Measurements from ENCODE around the gene PLEKHJ1. TPM values are rescaled to one million over a fixed set of nuclear protein-coding genes. Genes with fewer than 3 reads are reported as not detected.
A peak's percentile ranks its signal among the peaks of the same experiment; 100 is the strongest.

Gene PLEKHJ1
- total and polyA plus RNA-seq, 3 experiments from 2014 or later, result 96.6 to 120 (median 99.1) TPM

DNA sequence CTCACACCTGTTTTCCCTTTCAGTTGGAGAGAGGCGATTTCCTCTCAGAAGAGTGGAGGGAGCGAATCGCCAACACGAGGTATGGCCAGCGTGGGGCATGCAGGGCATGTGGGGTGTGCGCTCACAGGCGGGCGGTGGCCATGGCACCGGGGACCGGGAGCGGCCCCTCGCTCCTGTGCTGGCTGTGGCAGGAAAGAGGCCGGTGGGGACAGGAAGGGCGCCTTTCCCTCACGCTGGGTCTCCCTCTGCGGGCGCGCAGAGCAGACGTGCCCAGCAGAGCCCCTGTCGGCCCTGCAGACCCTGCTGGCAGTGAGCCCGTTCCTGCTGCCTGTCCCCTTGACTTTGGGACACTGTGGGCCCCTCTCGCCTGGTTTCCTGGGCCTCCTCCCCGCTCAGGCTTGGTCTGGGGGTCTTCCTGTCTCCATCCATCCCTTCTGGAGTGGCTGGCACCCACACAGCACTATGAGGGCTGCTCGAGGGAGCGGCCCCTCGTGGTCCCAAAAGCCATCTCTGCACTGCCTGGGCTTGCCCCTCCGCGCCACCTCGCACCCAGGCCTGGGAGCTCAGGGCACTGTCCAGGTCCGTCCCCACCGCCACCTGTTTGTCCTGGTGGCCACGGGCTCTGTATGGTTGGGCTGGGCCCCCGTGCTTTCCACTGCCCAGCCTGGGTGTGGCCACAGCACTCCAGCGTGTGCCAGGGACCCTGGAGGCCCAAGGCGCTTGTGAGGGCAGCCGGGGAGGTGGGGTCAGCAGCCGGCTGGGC is 36.1 kb downstream of the PLEKHJ1 start:
- Mint-ChIP-seq H3K36me3 (peaks cover 0 to 44% (median 5%) of the 10 kb centered on the region in 3 donors), H3K9me3 (no peaks in the 10 kb centered on the region), H3K27ac (no peak overlapping the region), H3K27me3 (no peaks in the 10 kb centered on the region), H3K4me3 (no peak overlapping the region), H3K4me1 (no peaks in the 10 kb centered on the region)
- H3K36me3 ChIP-seq (ENCODE audit: insufficient read depth, low read length), result peaks cover 3% of the 10 kb centered on the region
- ChIA-PET CTCF (interaction anchor here (0.6 kb wide), 1 partner anchor 309 kb away, joined by 3 read pairs; no protein-coding TSS in a partner anchor), POLR2A (no interaction called here)
- H3K4me3 ChIP-seq (ENCODE audit: low read length), result no peak overlapping the region
- no peaks in the 10 kb centered on the region for H3K9me3 ChIP-seq (ENCODE audit: low read length)
- H3K27ac ChIP-seq (ENCODE audit: low read depth, low read length), result no peak overlapping the region
- no peaks in the 10 kb centered on the region for H3K4me1 ChIP-seq (ENCODE audit: insufficient read depth, low read length)
- DNase-seq, result no peak
- H3K27me3 ChIP-seq (ENCODE audit: insufficient read depth, low read length, poor library complexity, severe bottlenecking), result no peaks in the 10 kb centered on the region

DNA sequence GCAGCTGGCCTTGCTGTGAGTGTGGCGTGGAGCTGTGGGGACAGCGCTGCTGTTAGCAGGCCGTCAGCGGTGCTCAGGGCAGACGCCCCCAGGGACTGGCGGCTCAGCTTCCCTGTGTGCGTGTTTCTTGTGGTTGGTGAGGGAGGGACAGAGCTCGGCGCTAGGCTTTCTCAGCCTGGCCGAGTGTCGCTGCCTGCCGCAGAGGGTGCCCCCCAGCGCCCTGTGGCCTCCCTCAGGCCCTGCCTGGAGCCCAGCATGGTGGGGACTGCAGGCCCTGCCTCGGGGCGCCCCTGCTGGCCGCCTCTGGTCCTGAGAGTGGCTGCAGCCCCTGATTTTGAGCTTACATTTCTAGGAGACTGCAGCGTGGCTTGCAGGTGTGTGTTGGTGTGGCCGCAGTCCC is 36.9 kb downstream of the PLEKHJ1 start:
- H3K27ac Mint-ChIP-seq, result peak overlapping the region in 3 of 8 donors; percentile 52 to 70 (median 66)
- Histone ChIP-seq H3K9me3 (ENCODE audit: low read length) (no peaks in the 10 kb centered on the region), H3K4me1 (ENCODE audit: insufficient read depth, low read length) (no peaks in the 10 kb centered on the region), H3K36me3 (ENCODE audit: insufficient read depth, low read length) (peaks cover 8% of the 10 kb centered on the region), H3K4me3 (ENCODE audit: low read length) (no peak overlapping the region), H3K27ac (ENCODE audit: low read depth, low read length) (no peak overlapping the region), H3K27me3 (ENCODE audit: insufficient read depth, low read length, poor library complexity, severe bottlenecking) (no peaks in the 10 kb centered on the region)
- no peaks in the 10 kb centered on the region for H3K4me1 Mint-ChIP-seq
- H3K36me3 Mint-ChIP-seq, result peaks cover 0 to 47% (median 5%) of the 10 kb centered on the region in 3 donors
- no peak for DNase-seq
- CTCF ChIA-PET, result no interaction called here
- H3K27me3 Mint-ChIP-seq, result no peaks in the 10 kb centered on the region
- POLR2A ChIA-PET, result no interaction called here
- no peak overlapping the region for H3K4me3 Mint-ChIP-seq
- no peaks in the 10 kb centered on the region for H3K9me3 Mint-ChIP-seq

DNA sequence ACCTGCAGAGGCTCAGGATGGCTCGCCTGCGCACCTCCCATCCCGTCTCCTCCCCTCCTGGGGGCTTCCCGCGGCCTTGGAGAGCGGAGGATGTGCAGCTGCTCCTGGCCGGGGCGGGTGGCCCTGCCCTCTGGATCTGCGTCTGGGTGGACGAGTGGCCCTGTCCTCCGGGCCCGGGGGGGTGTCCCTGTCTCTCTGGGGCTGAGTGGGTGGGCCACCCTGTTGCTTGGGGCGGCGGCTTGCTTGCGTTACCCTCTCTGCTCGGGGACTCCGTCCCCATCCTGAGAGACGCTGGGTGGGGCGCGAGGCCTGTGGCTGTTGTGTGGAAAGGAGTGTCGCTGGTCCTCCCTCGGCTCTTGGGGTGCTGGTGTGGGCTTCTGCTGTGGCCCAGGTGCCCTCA is 37.8 kb downstream of the PLEKHJ1 start:
- Histone ChIP-seq H3K27ac (ENCODE audit: low read depth, low read length) (no peak overlapping the region), H3K4me3 (ENCODE audit: low read length) (no peak overlapping the region), H3K4me1 (ENCODE audit: insufficient read depth, low read length) (no peaks in the 10 kb centered on the region), H3K9me3 (ENCODE audit: low read length) (no peaks in the 10 kb centered on the region), H3K27me3 (ENCODE audit: insufficient read depth, low read length, poor library complexity, severe bottlenecking) (no peaks in the 10 kb centered on the region), H3K36me3 (ENCODE audit: insufficient read depth, low read length) (peaks cover 8% of the 10 kb centered on the region)
- H3K27me3 Mint-ChIP-seq, result no peaks in the 10 kb centered on the region
- peaks cover 0 to 47% (median 4%) of the 10 kb centered on the region in 3 donors for H3K36me3 Mint-ChIP-seq
- no peak for DNase-seq
- H3K4me3 Mint-ChIP-seq, result no peak overlapping the region
- H3K9me3 Mint-ChIP-seq, result no peaks in the 10 kb centered on the region
- H3K4me1 Mint-ChIP-seq, result no peaks in the 10 kb centered on the region
- H3K27ac Mint-ChIP-seq, result peak overlapping the region in 1 of 8 donors; percentile 21
- CTCF ChIA-PET, result no interaction called here
- POLR2A ChIA-PET, result no interaction called here

DNA sequence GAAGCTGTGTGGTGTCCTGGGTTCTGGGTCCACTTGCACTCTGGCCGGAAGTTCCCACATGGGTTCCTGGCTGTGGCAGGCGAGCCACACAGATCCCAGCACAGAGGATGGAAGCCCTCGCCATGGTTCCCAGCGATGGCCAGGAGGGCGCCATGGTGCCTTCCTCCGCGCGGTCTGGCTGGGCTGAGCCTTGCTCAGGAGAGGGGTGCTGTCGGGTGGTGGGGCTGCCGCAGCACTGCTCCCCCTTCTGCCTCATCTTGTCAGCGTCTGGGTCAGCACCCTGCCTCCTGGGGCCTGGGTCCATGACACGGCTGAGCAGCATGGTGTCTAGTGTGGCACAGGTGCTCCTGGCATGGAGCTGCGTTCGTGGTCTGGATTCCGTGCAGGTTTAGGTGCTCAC is 38.9 kb downstream of the PLEKHJ1 start:
- H3K27ac Mint-ChIP-seq, result peak overlapping the region in 1 of 8 donors; percentile 85

DNA sequence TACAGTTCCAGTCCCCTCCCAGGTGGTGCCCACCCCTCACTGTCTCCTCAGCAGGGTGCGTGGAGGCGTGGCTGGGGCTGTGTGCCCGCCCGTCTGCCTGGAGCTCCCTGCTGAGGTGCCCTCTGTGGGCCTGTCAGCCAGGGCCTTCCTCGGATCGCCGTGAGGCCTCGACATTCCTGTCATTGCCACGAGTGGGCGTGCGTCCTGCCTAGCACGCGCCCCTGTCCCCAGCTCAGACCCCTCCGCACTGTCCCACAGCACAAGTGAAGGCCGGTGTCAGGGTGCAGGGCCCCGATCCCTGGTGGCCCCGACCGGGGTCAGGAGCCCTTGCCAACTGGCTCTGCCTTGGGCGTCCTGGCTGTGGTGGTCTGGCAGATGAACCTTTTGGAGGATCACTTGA is 40.2 kb downstream of the PLEKHJ1 start:
- Histone ChIP-seq H3K36me3 (ENCODE audit: insufficient read depth, low read length) (peaks cover 8% of the 10 kb centered on the region), H3K27ac (ENCODE audit: low read depth, low read length) (no peak overlapping the region), H3K4me3 (ENCODE audit: low read length) (no peak overlapping the region), H3K27me3 (ENCODE audit: insufficient read depth, low read length, poor library complexity, severe bottlenecking) (no peaks in the 10 kb centered on the region), H3K4me1 (ENCODE audit: insufficient read depth, low read length) (no peaks in the 10 kb centered on the region), H3K9me3 (ENCODE audit: low read length) (no peaks in the 10 kb centered on the region)
- POLR2A ChIA-PET, result no interaction called here
- Mint-ChIP-seq H3K4me3 (no peak overlapping the region), H3K36me3 (peaks cover 0 to 52% (median 4%) of the 10 kb centered on the region in 3 donors), H3K27me3 (no peaks in the 10 kb centered on the region), H3K4me1 (no peaks in the 10 kb centered on the region), H3K9me3 (no peaks in the 10 kb centered on the region), H3K27ac (no peak overlapping the region)
- DNase-seq, result no peak
- CTCF ChIA-PET, result no interaction called here

More for the DNA sequence above, 38.9 kb downstream of the PLEKHJ1 start:
- ChIA-PET CTCF (no interaction called here), POLR2A (no interaction called here)
- Mint-ChIP-seq H3K4me1 (no peaks in the 10 kb centered on the region), H3K4me3 (no peak overlapping the region), H3K9me3 (no peaks in the 10 kb centered on the region), H3K36me3 (peaks cover 0 to 48% (median 4%) of the 10 kb centered on the region in 3 donors), H3K27me3 (no peaks in the 10 kb centered on the region)
- Histone ChIP-seq H3K27ac (ENCODE audit: low read depth, low read length) (no peak overlapping the region), H3K4me3 (ENCODE audit: low read length) (no peak overlapping the region), H3K4me1 (ENCODE audit: insufficient read depth, low read length) (no peaks in the 10 kb centered on the region), H3K27me3 (ENCODE audit: insufficient read depth, low read length, poor library complexity, severe bottlenecking) (no peaks in the 10 kb centered on the region), H3K36me3 (ENCODE audit: insufficient read depth, low read length) (peaks cover 8% of the 10 kb centered on the region), H3K9me3 (ENCODE audit: low read length) (no peaks in the 10 kb centered on the region)
- no peak for DNase-seq

DNA sequence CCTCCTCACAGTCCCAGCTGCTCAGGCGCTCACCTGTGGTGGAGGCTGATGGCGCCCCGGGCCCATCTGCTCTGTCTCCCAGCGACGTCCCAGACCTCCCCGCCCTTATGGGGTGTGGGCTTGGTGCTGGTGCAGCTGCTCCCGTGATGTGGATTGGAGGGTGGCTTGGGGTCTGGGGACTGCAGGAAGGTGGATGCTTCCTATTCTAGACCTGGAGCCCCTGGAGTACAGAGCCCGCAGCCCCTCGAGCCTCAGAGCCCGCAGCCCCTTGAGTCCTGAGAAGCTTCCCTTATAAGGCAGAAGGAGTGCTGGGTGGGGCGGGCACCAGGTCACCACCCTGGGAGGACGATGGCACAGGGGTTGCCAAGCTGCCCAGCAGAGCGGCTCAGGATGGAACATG is 40.8 kb downstream of the PLEKHJ1 start:
- Mint-ChIP-seq H3K4me1 (no peaks in the 10 kb centered on the region), H3K27me3 (no peaks in the 10 kb centered on the region), H3K27ac (no peak overlapping the region), H3K4me3 (no peak overlapping the region), H3K9me3 (no peaks in the 10 kb centered on the region), H3K36me3 (peaks cover 0 to 58% (median 4%) of the 10 kb centered on the region in 3 donors)
- Histone ChIP-seq H3K36me3 (ENCODE audit: insufficient read depth, low read length) (peaks cover 8% of the 10 kb centered on the region), H3K4me3 (ENCODE audit: low read length) (no peak overlapping the region), H3K27ac (ENCODE audit: low read depth, low read length) (no peak overlapping the region), H3K27me3 (ENCODE audit: insufficient read depth, low read length, poor library complexity, severe bottlenecking) (no peaks in the 10 kb centered on the region), H3K4me1 (ENCODE audit: insufficient read depth, low read length) (no peaks in the 10 kb centered on the region), H3K9me3 (ENCODE audit: low read length) (no peaks in the 10 kb centered on the region)
- no peak for DNase-seq
- ChIA-PET CTCF (no interaction called here), POLR2A (no interaction called here)

DNA sequence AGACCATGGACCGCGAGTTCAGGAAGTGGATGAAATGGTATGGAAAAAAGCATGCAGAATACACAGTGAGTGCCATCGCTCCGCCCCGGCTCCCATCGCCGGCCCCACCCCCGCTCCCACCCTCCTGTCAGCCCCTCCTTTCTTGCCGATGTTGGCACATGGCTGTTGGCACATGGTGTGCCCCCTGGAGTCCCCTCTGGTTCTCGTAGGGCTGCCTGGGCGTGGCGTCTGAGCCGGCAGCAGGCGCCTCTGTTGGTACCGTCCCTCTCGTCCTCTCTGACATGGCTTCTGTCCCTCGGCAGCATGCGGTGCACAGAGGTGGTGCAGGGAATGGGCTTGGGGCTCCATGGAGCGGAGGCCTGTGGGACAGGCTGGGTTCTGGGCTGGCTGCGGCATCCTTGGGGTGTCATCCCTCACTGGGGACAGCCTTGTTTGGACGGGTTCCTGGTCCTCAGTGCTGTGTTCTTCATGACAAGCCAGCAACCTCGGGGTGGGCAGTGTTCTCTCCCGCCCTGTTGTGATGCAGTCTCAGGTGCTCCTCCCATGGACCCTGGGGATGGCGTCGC is 41.5 kb downstream of the PLEKHJ1 start:
- no peaks in the 10 kb centered on the region for H3K4me1 ChIP-seq (ENCODE audit: insufficient read depth, low read length)
- Mint-ChIP-seq H3K4me1 (no peaks in the 10 kb centered on the region), H3K9me3 (no peaks in the 10 kb centered on the region), H3K27me3 (no peaks in the 10 kb centered on the region), H3K4me3 (no peak overlapping the region), H3K36me3 (peaks cover 0 to 58% (median 4%) of the 10 kb centered on the region in 3 donors), H3K27ac (no peak overlapping the region)
- no peak overlapping the region for H3K27ac ChIP-seq (ENCODE audit: low read depth, low read length)
- ChIA-PET POLR2A (no interaction called here), CTCF (no interaction called here)
- H3K36me3 ChIP-seq (ENCODE audit: insufficient read depth, low read length), result peaks cover 8% of the 10 kb centered on the region
- H3K4me3 ChIP-seq (ENCODE audit: low read length), result no peak overlapping the region
- H3K27me3 ChIP-seq (ENCODE audit: insufficient read depth, low read length, poor library complexity, severe bottlenecking), result no peaks in the 10 kb centered on the region
- no peaks in the 10 kb centered on the region for H3K9me3 ChIP-seq (ENCODE audit: low read length)
- no peak for DNase-seq

DNA sequence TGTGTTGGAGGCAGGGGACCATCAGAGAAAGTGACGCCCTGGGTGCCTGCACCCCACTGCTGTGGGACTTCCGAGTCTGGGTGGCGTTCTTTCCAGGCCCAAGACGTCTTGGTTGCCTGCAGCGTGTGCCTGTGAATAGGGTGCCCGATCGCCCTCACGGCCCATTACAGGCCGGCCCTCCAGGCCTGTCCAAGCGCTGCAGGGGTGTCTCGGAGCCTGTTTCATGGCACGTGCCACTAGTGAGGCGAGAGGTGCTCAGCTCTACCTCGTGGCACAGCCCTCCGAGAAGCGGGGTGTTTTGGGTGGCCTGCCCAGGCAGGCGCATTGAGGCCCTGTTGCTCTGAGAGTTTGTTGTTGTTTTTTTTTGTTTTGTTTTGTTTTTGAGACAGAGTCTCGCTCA is 42.3 kb downstream of the PLEKHJ1 start:
- H3K36me3 Mint-ChIP-seq, result peaks cover 0 to 62% (median 3%) of the 10 kb centered on the region in 3 donors
- POLR2A ChIA-PET, result no interaction called here
- H3K9me3 Mint-ChIP-seq, result no peaks in the 10 kb centered on the region
- H3K4me3 Mint-ChIP-seq, result no peak overlapping the region
- Histone ChIP-seq H3K9me3 (ENCODE audit: low read length) (no peaks in the 10 kb centered on the region), H3K36me3 (ENCODE audit: insufficient read depth, low read length) (peaks cover 8% of the 10 kb centered on the region), H3K4me3 (ENCODE audit: low read length) (no peak overlapping the region), H3K4me1 (ENCODE audit: insufficient read depth, low read length) (no peaks in the 10 kb centered on the region), H3K27me3 (ENCODE audit: insufficient read depth, low read length, poor library complexity, severe bottlenecking) (no peaks in the 10 kb centered on the region), H3K27ac (ENCODE audit: low read depth, low read length) (no peak overlapping the region)
- DNase-seq, result no peak
- H3K27ac Mint-ChIP-seq, result no peak overlapping the region
- no peaks in the 10 kb centered on the region for H3K27me3 Mint-ChIP-seq
- no peaks in the 10 kb centered on the region for H3K4me1 Mint-ChIP-seq
- CTCF ChIA-PET, result no interaction called here

All from CD8-positive, alpha-beta memory T cell (primary cell).